Measurements from ENCODE around the gene NUP160.

Gene NUP160

GRCh38 chr11:47731475-47731874 lies 116.7 kb downstream of the NUP160 start:
- FAIRE-seq (no peak), DNase-seq (ENCODE audit: insufficient read length, low spot score) (no peak)

All from GM19239 (cell line).